Measurements from ENCODE around the gene OR2T35. TPM values are rescaled to one million over a fixed set of nuclear protein-coding genes. Genes with fewer than 3 reads are reported as not detected.
"Not testable (repeated sequence)": the region's sequence is repeated elsewhere in the genome, so short reads cannot be mapped to it uniquely, and the experiment has no call there.

OR2T35 gene
- total and polyA plus RNA-seq, 2 donors (not counting 3 experiments of a cell fraction or from before 2014, with no cell fraction given), result not detected

DNA sequence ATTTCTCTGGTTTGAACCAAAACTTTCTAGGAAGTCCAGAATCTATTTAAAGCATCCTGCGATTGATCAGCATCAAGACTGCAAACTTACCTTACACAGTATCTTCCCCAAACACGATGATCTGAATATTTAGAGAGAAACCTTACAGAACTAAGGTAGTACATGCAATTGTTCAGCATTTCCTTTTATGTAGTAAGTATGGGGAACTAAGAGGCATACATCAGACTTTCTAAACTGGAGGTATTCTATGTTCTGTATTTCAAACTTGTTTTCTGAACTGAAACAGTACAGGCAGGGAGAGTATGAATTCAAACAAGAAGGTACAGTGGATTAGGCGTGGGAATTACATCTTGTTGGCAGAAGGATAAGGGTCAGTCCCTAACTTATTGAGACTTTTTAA is 10.3 kb upstream of the OR2T35 start, which contains the start of gene OR2T27:
Gene OR2T27, minus strand, starts transcription at position 175 of the 400 bp plus-strand sequence. CDS start 4,644 bp downstream, outside the sequence.
- H3K27me3 ChIP-seq (ENCODE audit: control insufficient read depth in 2 of 2, insufficient read depth in 2 of 2, low read length in 2 of 2); H3K4me3 ChIP-seq (replicated peaks in 1 of 3; ENCODE audit: insufficient read depth in 1 of 3, low read depth in 1 of 3, low read length in 3 of 3); H3K9me3 ChIP-seq (replicated peaks; ENCODE audit: control insufficient read depth, insufficient read depth, low read length); H2AFZ ChIP-seq (ENCODE audit: low read depth, low read length); H3K4me2 ChIP-seq (ENCODE audit: insufficient read depth, low read length); DNase-seq (ENCODE audit: low read depth, low spot score); H4K20me1 ChIP-seq (replicated peaks; ENCODE audit: control insufficient read depth, extremely low read depth, insufficient read depth, low read length); CTCF ChIA-PET; intact Hi-C loops (cut with micrococcal nuclease); FAIRE-seq; H3K36me3 ChIP-seq (ENCODE audit: control insufficient read depth in 2 of 2, extremely low read depth in 1 of 2, insufficient read depth in 2 of 2, low read length in 2 of 2); H3K9ac ChIP-seq (replicated peaks; ENCODE audit: extremely low read depth, insufficient read depth, low read length); H3K79me2 ChIP-seq (ENCODE audit: control insufficient read depth, insufficient read depth, low read length); BruUV-seq (replicated peaks); dilution Hi-C loops (cut with MboI; ENCODE audit: extremely low pct_ligation_motif_present, low sequenced_read_pairs); H3K27ac ChIP-seq (ENCODE audit: insufficient read depth, low read depth, low read length); H3K9me1 ChIP-seq (replicated peaks; ENCODE audit: control insufficient read depth, extremely low read depth, insufficient read depth, low read length); H3K4me1 ChIP-seq (ENCODE audit: control insufficient read depth, extremely low read depth, insufficient read depth, low read length); POLR2A ChIA-PET: not testable (repeated sequence)

DNA sequence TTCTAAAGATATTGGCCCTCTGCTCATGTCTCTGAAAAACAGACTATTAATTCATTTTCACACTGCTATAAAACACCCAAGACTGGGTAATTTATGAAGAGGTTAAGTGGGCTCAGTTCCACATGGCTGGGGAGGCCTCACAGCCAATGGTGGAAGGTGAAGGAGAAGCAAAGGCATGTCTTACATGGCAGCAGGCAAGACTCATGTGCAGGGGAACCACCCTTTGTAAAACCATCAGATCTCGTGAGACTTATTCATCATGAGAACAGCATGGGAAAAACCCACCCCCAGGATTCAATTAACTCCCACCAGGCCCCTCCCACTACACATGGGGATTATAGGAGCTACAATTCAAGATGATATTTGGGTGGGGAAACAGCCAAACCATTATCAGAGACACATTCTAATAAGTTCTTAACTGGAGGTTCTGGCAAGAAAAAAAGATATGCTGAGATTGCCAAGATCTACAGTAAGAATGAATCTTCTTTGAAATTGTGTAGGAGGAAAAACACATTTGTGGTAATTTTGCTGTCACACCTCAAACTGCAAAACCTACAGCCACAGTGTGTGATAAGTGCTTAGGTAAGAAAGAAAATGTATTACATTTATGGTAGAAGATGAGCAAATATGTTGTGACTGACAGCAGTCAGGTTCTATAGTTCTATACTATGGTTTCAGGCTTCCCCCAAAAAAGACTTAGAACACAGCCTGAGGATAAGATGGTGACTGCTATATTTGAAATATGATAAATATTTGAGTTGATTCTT is 3.9 kb upstream of the OR2T35 start:
- intact Hi-C loops (cut with micrococcal nuclease); FAIRE-seq; H4K20me1 ChIP-seq (replicated peaks; ENCODE audit: control insufficient read depth, extremely low read depth, insufficient read depth, low read length); DNase-seq (ENCODE audit: low read depth, low spot score); POLR2A ChIA-PET; BruUV-seq (replicated peaks); H3K9me3 ChIP-seq (replicated peaks; ENCODE audit: control insufficient read depth, insufficient read depth, low read length); CTCF ChIA-PET; H3K4me2 ChIP-seq (ENCODE audit: insufficient read depth, low read length); H3K79me2 ChIP-seq (ENCODE audit: control insufficient read depth, insufficient read depth, low read length); H3K27me3 ChIP-seq (ENCODE audit: control insufficient read depth in 2 of 2, insufficient read depth in 2 of 2, low read length in 2 of 2); H3K4me1 ChIP-seq (ENCODE audit: control insufficient read depth, extremely low read depth, insufficient read depth, low read length); H3K36me3 ChIP-seq (ENCODE audit: control insufficient read depth in 2 of 2, extremely low read depth in 1 of 2, insufficient read depth in 2 of 2, low read length in 2 of 2); H3K27ac ChIP-seq (ENCODE audit: insufficient read depth, low read depth, low read length); H2AFZ ChIP-seq (ENCODE audit: low read depth, low read length); H3K9ac ChIP-seq (replicated peaks; ENCODE audit: extremely low read depth, insufficient read depth, low read length); dilution Hi-C loops (cut with MboI; ENCODE audit: extremely low pct_ligation_motif_present, low sequenced_read_pairs); H3K4me3 ChIP-seq (replicated peaks in 1 of 3; ENCODE audit: insufficient read depth in 1 of 3, low read depth in 1 of 3, low read length in 3 of 3); H3K9me1 ChIP-seq (replicated peaks; ENCODE audit: control insufficient read depth, extremely low read depth, insufficient read depth, low read length): not testable (repeated sequence)

DNA sequence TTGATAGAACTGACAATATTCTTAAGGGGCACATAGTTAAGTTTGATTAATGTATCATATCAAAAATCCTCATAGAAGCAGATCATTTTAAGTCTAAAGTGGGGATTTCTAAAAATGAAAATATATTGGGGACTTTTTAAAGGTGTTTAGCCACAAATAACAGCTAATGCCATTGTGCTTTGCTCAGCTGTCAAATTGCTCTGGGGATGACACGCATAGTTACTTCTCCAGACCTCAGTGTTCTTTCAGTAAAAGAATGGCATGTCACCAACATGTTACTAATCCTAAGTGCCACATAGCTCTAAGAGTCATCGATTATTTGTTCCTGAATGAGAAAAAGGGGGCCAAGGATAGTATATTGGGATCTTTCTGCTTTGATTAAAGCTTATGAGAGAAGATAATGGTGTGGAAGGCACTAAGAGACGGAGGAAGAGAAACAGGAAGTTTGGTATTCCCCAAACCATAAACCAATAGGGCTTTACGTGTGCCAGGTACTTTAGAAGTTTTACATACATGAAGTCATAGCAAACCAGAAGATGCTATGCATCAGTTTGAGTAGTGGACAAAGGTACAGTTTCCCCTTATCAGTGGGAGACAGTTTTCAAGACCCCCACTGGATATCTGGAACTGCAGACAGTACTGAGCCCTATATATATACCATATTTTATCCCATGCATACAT is 2.0 kb downstream of the OR2T35 start:
- H3K9ac ChIP-seq (replicated peaks; ENCODE audit: extremely low read depth, insufficient read depth, low read length); CTCF ChIA-PET; H3K4me1 ChIP-seq (ENCODE audit: control insufficient read depth, extremely low read depth, insufficient read depth, low read length); H3K9me3 ChIP-seq (replicated peaks; ENCODE audit: control insufficient read depth, insufficient read depth, low read length); FAIRE-seq; H2AFZ ChIP-seq (ENCODE audit: low read depth, low read length); DNase-seq (ENCODE audit: low read depth, low spot score); H3K4me3 ChIP-seq (replicated peaks in 1 of 3; ENCODE audit: insufficient read depth in 1 of 3, low read depth in 1 of 3, low read length in 3 of 3); H3K79me2 ChIP-seq (ENCODE audit: control insufficient read depth, insufficient read depth, low read length); intact Hi-C loops (cut with micrococcal nuclease); dilution Hi-C loops (cut with MboI; ENCODE audit: extremely low pct_ligation_motif_present, low sequenced_read_pairs); BruUV-seq (replicated peaks); H3K9me1 ChIP-seq (replicated peaks; ENCODE audit: control insufficient read depth, extremely low read depth, insufficient read depth, low read length); H4K20me1 ChIP-seq (replicated peaks; ENCODE audit: control insufficient read depth, extremely low read depth, insufficient read depth, low read length); POLR2A ChIA-PET; H3K36me3 ChIP-seq (ENCODE audit: control insufficient read depth in 2 of 2, extremely low read depth in 1 of 2, insufficient read depth in 2 of 2, low read length in 2 of 2); H3K27ac ChIP-seq (ENCODE audit: insufficient read depth, low read depth, low read length); H3K27me3 ChIP-seq (ENCODE audit: control insufficient read depth in 2 of 2, insufficient read depth in 2 of 2, low read length in 2 of 2); H3K4me2 ChIP-seq (ENCODE audit: insufficient read depth, low read length): not testable (repeated sequence)

DNA sequence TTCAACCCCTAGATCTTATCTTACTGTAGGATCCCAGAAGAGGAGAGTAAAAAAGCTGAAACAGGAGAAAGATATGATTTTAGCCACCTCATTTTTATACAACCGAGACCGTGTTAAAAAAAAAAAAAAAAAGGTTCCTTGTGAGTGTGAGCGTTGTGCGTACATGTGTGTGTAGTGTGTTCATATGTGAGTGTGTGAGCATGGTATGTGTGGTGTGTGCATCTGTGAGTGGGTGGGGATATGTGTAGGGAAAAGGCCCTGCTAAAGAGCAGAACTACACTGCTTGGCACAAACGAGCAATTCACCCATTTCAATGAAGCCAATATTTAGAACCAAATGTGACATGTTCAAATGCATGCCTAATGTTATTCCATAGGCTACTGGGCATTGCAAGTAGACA is 3.5 kb downstream of the OR2T35 start:
- BruUV-seq (replicated peaks); H3K27me3 ChIP-seq (ENCODE audit: control insufficient read depth in 2 of 2, insufficient read depth in 2 of 2, low read length in 2 of 2); H3K36me3 ChIP-seq (ENCODE audit: control insufficient read depth in 2 of 2, extremely low read depth in 1 of 2, insufficient read depth in 2 of 2, low read length in 2 of 2); CTCF ChIA-PET; H3K9me1 ChIP-seq (replicated peaks; ENCODE audit: control insufficient read depth, extremely low read depth, insufficient read depth, low read length); H3K27ac ChIP-seq (ENCODE audit: insufficient read depth, low read depth, low read length); DNase-seq (ENCODE audit: low read depth, low spot score); H4K20me1 ChIP-seq (replicated peaks; ENCODE audit: control insufficient read depth, extremely low read depth, insufficient read depth, low read length); intact Hi-C loops (cut with micrococcal nuclease); H3K9me3 ChIP-seq (replicated peaks; ENCODE audit: control insufficient read depth, insufficient read depth, low read length); H2AFZ ChIP-seq (ENCODE audit: low read depth, low read length); POLR2A ChIA-PET; H3K4me1 ChIP-seq (ENCODE audit: control insufficient read depth, extremely low read depth, insufficient read depth, low read length); H3K79me2 ChIP-seq (ENCODE audit: control insufficient read depth, insufficient read depth, low read length); H3K4me3 ChIP-seq (replicated peaks in 1 of 3; ENCODE audit: insufficient read depth in 1 of 3, low read depth in 1 of 3, low read length in 3 of 3); H3K4me2 ChIP-seq (ENCODE audit: insufficient read depth, low read length); FAIRE-seq; dilution Hi-C loops (cut with MboI; ENCODE audit: extremely low pct_ligation_motif_present, low sequenced_read_pairs); H3K9ac ChIP-seq (replicated peaks; ENCODE audit: extremely low read depth, insufficient read depth, low read length): not testable (repeated sequence)
